ENCODE measurements around the gene ARHGEF17.

The ARHGEF17 gene

DNA sequence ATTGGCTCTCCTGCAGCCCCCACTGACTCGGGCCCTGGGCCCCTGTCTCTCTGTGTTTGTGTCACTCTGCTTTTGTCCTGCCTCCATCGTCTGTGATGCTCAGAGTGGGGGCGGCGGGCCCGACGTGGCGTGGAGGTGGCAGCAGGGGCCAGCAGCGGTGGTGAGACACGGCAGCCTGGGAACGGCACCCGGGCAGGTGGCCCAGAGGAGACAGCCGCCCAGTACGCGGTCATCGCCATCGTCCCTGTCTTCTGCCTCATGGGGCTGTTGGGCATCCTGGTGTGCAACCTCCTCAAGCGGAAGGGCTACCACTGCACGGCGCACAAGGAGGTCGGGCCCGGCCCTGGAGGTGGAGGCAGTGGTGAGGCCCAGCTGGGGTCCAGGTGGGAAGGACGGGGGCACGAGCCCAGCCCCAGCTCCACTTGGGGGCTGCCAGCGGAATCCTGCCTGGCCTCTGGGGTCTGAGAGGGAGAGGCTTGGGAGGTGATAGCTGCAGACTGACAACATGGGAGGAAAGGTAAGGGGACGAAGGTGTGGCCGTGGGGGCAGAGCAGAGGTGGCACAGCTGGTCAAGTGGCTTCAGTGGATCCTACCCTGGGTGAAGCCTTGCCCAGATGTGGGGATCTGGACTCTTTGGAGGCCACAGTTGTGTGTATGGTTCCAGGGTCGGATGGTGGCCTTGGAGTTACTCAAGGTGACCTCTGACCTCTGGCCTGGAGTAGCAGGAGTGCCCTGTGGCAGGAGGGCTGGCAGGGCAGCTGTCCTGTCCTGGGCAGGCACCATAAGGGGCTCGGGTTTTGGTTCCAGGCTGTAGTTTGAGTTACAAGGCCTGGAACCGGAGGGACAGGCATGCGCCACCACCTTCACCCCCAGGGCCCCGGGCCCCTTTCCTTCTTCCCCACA, 84.3 kb downstream of the ARHGEF17 start:
- no peak for DNase-seq (ENCODE audit: low read depth in 2 of 2, low spot score in 1 of 2)

GRCh38 chr11:73393011-73393380, 84.9 kb downstream of the ARHGEF17 start:
- DNase-seq (ENCODE audit: low read depth in 2 of 2, low spot score in 1 of 2), result no peak

DNA sequence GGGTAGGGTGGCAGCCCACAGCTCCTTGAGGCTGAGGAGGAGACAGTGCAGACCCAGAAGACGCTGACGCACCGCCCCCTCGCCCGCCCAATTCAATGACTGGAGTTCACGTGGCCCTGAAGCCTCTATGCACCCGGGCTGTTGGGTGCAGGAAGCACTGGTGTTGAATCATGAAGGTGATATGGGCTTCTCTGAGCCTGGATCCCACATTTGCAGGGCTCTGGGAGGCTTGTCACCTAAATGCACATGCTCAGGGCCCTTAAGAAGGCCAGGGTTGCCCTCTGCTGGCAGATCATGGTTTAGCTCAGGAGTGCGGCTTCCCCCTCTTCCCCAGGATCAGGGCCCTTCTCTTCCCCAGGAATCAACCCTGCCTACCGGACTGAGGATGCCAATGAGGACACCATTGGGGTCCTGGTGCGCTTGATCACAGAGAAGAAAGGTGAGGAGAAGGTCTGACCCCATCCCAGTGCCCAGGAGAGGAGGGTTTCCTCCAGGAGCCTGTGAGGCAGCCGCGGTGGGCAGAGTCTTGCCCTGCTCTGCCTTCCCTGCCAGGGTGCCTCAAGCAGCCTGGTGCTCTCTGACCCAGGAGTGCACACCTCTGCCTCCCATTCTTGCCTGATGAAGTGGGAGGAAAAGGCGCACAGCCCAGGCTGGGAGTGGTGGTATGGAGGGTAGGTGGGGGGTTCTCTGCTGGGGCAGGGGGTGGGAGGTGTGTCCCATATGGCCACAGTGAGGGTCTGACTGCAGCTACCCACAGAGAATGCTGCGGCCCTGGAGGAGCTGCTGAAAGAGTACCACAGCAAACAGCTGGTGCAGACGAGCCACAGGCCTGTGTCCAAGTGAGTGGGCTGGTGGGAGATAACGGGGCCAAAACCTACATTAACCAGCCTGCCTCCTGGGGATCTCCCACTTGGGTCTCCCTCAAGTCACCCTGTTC, 85.7 kb downstream of the ARHGEF17 start:
- DNase-seq (ENCODE audit: low read depth in 2 of 2, low spot score in 1 of 2), result peak; percentile 27 to 38

- DNase-seq (ENCODE audit: low read depth in 2 of 2, low spot score in 1 of 2), result no peak
Observed at GRCh38 chr11:73394416-73395296, 86.6 kb downstream of the ARHGEF17 start.

GRCh38 chr11:73395297-73396208, 87.5 kb downstream of the ARHGEF17 start:
- no peak for DNase-seq (ENCODE audit: low read depth in 2 of 2, low spot score in 1 of 2)

DNA sequence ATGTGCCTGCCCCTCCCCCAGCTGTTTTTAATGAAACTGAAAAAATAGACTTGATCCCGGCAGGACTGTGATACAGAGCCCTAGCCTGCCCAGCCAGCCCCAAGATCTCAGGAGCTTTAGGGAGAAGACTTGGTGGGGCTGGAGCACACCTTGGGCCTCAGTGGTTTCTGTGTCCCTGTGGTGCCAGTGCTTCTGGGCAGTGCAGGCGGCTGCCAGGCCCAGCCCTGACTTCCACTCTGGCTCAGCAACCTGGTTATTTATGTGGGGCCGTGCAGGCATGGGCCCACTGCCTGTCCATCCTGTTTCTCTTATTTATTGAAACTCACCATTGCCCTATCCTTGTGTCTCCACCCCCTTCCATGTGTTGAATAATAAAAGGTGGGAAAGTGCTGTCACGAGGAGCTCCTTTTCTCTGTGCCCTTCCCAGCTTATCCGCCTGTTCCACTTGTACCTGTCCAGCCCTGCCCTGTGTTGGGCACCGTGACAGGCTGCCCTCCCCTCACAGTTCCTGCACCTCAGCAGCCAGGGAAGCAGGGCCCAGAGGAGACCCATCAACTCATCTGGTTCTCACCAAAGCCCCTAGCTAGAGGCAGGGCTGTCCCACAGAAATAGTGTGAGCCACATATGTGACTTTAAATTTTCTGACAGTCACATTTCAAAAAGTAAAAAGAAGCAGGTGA, 88.3 kb downstream of the ARHGEF17 start:
- DNase-seq (ENCODE audit: low read depth in 2 of 2, low spot score in 1 of 2), result no peak

GRCh38 chr11:73396985-73397384, 88.9 kb downstream of the ARHGEF17 start:
- no peak for DNase-seq (ENCODE audit: low read depth in 2 of 2, low spot score in 1 of 2)

DNA sequence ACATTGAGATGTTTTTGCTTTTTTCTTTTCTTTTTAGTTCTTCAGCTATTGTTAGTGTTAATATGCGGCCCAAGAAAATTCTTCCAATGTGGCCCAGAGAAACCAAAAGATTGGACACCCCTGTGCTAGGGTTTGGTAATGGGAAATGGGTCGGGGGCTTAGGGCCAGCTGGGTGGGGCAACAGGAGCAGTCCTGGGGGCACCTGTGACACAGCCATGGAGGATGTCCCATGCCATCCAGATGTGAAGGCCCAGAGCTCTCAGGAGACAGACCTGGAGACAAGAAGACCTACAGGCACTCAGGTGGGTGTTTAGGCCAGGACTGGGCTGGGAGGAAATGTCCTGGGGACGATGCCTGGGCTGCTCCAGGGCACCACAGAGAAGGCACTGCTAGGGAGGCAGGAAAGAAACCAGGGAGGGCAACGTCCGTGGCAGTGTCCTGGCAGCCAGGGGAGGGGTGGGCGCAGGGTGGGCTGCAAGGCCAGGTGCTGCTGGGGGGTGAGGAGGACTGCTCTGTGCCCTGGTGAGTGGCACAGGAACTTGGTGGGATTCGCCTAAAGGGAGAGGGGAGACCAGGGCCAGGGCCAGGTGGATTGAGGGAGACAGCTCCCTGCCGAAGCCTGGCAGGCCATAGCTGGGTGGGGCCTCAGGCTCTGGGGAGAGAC, 89.5 kb downstream of the ARHGEF17 start:
- no peak for DNase-seq (ENCODE audit: low read depth in 2 of 2, low spot score in 1 of 2)

GRCh38 chr11:73398132-73398526, 90.1 kb downstream of the ARHGEF17 start:
- no peak for DNase-seq (ENCODE audit: low read depth in 2 of 2, low spot score in 1 of 2)

- no peak for DNase-seq (ENCODE audit: low read depth in 2 of 2, low spot score in 1 of 2)
Observed at GRCh38 chr11:73398721-73399120, 90.6 kb downstream of the ARHGEF17 start.

DNA sequence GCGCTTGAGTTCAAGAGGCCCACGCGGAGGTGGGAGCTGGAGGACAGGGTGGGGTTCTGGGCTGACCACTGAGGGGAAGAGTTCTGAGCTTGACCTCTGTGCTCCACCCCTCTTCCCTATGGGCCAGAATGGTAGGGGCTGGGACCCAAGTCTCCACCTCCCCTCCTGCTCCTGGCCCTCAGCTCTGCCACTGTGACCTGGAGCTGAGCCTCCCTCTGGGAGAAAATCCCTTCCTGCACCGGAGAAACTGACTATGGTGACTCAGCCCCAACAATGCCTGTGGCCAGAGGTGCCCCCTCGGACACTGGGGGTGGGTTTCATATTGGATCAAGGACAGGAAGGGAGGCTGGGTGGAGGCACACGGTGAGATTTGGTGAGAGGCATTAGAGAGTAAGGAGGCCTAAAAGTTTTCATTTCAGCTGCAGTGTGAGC, 91.1 kb downstream of the ARHGEF17 start:
- DNase-seq (ENCODE audit: low read depth in 2 of 2, low spot score in 1 of 2), result no peak

GRCh38 chr11:73399636-73400035, 91.6 kb downstream of the ARHGEF17 start:
- DNase-seq (ENCODE audit: low read depth in 2 of 2, low spot score in 1 of 2), result no peak

DNA sequence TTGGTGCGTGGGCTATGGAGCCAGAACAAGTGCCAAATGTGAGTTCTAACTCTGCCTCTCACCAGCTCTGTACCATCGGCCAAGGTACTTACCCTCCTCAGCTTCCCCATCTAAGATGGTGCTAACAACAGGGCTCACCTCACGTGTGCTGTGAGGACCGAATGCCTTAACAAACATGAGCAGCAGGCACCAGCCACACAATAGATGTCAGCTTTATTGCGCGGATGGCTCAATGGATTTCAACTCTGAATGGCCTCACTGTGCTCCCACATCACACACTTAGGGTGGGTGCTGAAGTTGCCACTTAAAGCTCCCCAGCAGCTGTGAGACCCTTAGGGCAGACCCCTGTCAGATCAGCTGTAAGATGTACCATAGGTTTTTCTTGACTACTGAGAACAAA, 92.2 kb downstream of the ARHGEF17 start:
- no peak for DNase-seq (ENCODE audit: low read depth in 2 of 2, low spot score in 1 of 2)

- no peak for DNase-seq (ENCODE audit: low read depth in 2 of 2, low spot score in 1 of 2)
Observed at GRCh38 chr11:73401217-73401923, 93.3 kb downstream of the ARHGEF17 start.

- DNase-seq (ENCODE audit: low read depth in 2 of 2, low spot score in 1 of 2), result no peak
Observed at GRCh38 chr11:73401924-73402833, 94.1 kb downstream of the ARHGEF17 start.

DNA sequence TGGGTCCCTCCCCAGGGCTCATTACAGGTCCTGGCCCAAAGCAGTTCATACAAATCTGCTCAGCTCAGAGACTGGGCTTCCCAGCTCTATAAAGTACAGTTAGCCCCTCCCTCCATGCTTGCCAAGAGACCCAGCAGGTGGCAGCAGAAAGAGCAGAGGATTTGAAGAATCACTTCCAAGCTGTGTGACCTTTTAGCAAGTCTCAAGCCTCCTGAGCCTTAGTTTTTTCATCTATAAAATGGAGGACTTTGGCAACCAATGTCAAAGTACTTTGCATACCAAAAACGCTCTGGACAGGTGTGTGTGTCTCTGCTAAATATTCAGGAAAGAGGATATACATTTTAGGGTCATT, 94.7 kb downstream of the ARHGEF17 start:
- no peak for DNase-seq (ENCODE audit: low read depth in 2 of 2, low spot score in 1 of 2)

DNA sequence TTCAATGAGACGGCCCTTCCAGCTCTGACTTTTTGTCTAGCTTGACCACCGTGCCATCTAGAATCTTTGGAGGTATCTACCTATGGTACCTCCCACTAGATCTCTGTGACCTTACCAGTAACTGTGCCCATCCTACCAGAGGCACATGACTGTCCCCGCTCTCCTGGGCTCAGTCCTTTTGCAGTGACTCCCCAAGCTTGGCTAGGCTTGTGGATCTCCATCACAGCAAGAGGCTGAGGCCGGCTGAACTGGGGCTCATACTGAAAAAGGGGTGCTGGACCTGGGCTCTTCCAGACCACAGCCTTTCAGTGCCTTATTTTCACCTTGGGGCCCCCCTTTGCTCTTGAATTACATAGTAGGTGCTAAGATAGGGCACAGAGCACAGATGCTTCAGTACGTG, 95.5 kb downstream of the ARHGEF17 start:
- no peak for DNase-seq (ENCODE audit: low read depth in 2 of 2, low spot score in 1 of 2)

Measured in stimulated activated CD8-positive, alpha-beta memory T cell treated with anti-CD3 and anti-CD28 coated beads, Interleukin-4, amount 100 ng/mL, for 4 hours (primary cell).